GM20000 (cell line): ENCODE results near the gene CD63.

Experiments
- DNase-seq: peaks from one replicate; pipeline ENCODE4 v3.0.0; 2012; ENCODE audit warnings: low spot score
- CTCF ChIP-seq: IDR thresholded peaks from 2 replicates; pipeline ENCODE4 v1.5.1; 2012; ENCODE audit warnings: mild to moderate bottlenecking, control low read depth; ENCODE audit errors: extremely low read depth, missing control alignments

Gene CD63

GRCh38 chr12:55688716-55689655 is 39.8 kb downstream of the CD63 start:
- no peak for DNase-seq
- no peak for TF ChIP-seq CTCF

- DNase-seq: peak; percentile 60
- no peak for TF ChIP-seq CTCF
These were observed 41.1 kb downstream of the CD63 start for GRCh38 chr12:55687746-55688145.

GRCh38 chr12:55686366-55687010 is 42.3 kb downstream of the CD63 start:
- no peak for TF ChIP-seq CTCF
- no peak for DNase-seq

- no peak for DNase-seq
- no peak for TF ChIP-seq CTCF
These were observed 43.1 kb downstream of the CD63 start for GRCh38 chr12:55685671-55686070.

GRCh38 chr12:55684761-55685370 is 43.9 kb downstream of the CD63 start:
- DNase-seq: no peak
- TF ChIP-seq CTCF: no peak

- DNase-seq: no peak
- TF ChIP-seq CTCF: no peak
These were observed 45.1 kb downstream of the CD63 start for GRCh38 chr12:55683676-55684075.
